Neural progenitor cell (in vitro differentiated cells): ENCODE measurements around the gene CD19. TPM values are rescaled to one million over a fixed set of nuclear protein-coding genes. Genes with fewer than 3 reads are reported as not detected.

Experiments
- DNase-seq: peaks from one replicate; pipeline ENCODE4 v3.0.0-alpha.2; 2016; ENCODE audit warnings: low spot score
- H2AFZ ChIP-seq: fragments of 200-600 bp; sonication (generic); replicated peaks from 2 replicates; pipeline ENCODE4 v1.6.1; 2016; ENCODE audit warnings: antibody characterized with exemption
- H3F3A ChIP-seq: fragments of 200-600 bp; sonication (generic); 2 replicates; pipeline ENCODE4 v1.6.1; 2016; ENCODE audit warnings: antibody characterized with exemption, low read depth
- H3K27ac ChIP-seq: fragments of 200-600 bp; sonication (generic); 2 replicates; pipeline ENCODE4 v1.5.1; 2016; ENCODE audit warnings: mild to moderate bottlenecking
- H3K27me3 ChIP-seq: fragments of 200-600 bp; sonication (generic); 2 replicates; pipeline ENCODE4 v1.6.1; 2016; ENCODE audit warnings: mild to moderate bottlenecking, moderate library complexity
- H3K36me3 ChIP-seq: fragments of 200-600 bp; sonication (generic); 2 replicates; pipeline ENCODE4 v1.5.1; 2016
- H3K4me1 ChIP-seq: fragments of 200-600 bp; sonication (generic); 2 replicates; pipeline ENCODE4 v1.6.1; 2016; ENCODE audit warnings: mixed run types
- H3K4me2 ChIP-seq: fragments of 200-600 bp; sonication (generic); 2 replicates; pipeline ENCODE4 v1.6.1; 2016
- H3K4me3 ChIP-seq: fragments of 200-600 bp; sonication (generic); 2 replicates; pipeline ENCODE4 v1.5.1; 2016
- H3K79me2 ChIP-seq: fragments of 200-600 bp; sonication (generic); 2 replicates; pipeline ENCODE4 v1.6.1; 2016; ENCODE audit warnings: low read depth
- H3K9ac ChIP-seq: fragments of 200-600 bp; sonication (generic); 2 replicates; pipeline ENCODE4 v1.6.1; 2016
- H3K9me3 ChIP-seq: fragments of 200-600 bp; sonication (generic); 2 replicates; pipeline ENCODE4 v1.5.1; 2016; ENCODE audit warnings: low read depth
- H4K20me1 ChIP-seq: fragments of 200-600 bp; sonication (generic); 2 replicates; pipeline ENCODE4 v1.6.1; 2016; ENCODE audit warnings: low read depth
- H3K27ac Mint-ChIP-seq: 3 replicates; pipeline ENCODE4 v1.8.0; 2021; ENCODE audit warnings: mixed read lengths
- H3K27me3 Mint-ChIP-seq: 2 replicates; pipeline ENCODE4 v1.8.0; 2022; ENCODE audit warnings: low read depth, mild to moderate bottlenecking, inconsistent platforms, moderate library complexity, mixed read lengths; ENCODE audit not compliant: insufficient read depth
- H3K36me3 Mint-ChIP-seq: 3 replicates; pipeline ENCODE4 v1.8.0; 2021; ENCODE audit warnings: mixed read lengths
- H3K4me1 Mint-ChIP-seq: 3 replicates; pipeline ENCODE4 v1.8.0; 2021; ENCODE audit warnings: mixed read lengths
- H3K4me3 Mint-ChIP-seq: 3 replicates; pipeline ENCODE4 v1.8.0; 2021; ENCODE audit warnings: mild to moderate bottlenecking, moderate library complexity, mixed read lengths
- H3K9me3 Mint-ChIP-seq: 3 replicates; pipeline ENCODE4 v1.8.0; 2020; ENCODE audit warnings: mixed read lengths
- EZH2 ChIP-seq: fragments of 200-600 bp; sonication (generic); IDR thresholded peaks from 2 replicates; pipeline ENCODE4 v1.6.1; 2017; ENCODE audit warnings: antibody characterized with exemption, mild to moderate bottlenecking, moderate library complexity
- EZH2phosphoT487 ChIP-seq: fragments of 200-600 bp; sonication (generic); IDR thresholded peaks from 2 replicates; pipeline ENCODE4 v1.6.1; 2017; ENCODE audit warnings: antibody characterized with exemption
- total RNA-seq: library from RNA; depleted of rRNA; stranded (reverse); fragments of >200 nt; gene quantifications from 2 replicates; pipeline ENCODE4 v1.2.3, GENCODE V29; 2015; ENCODE audit warnings: low replicate concordance
- TF ChIP-seq, protein P1 (sequence below): fragments of 200-600 bp; sonication (generic); IDR thresholded peaks from 2 replicates; pipeline ENCODE4 v1.5.1; 2017; ENCODE audit warnings: antibody characterized with exemption, mild to moderate bottlenecking

Gene CD19
- total RNA-seq, 1 donor from 2014 or later, result not detected

DNA sequence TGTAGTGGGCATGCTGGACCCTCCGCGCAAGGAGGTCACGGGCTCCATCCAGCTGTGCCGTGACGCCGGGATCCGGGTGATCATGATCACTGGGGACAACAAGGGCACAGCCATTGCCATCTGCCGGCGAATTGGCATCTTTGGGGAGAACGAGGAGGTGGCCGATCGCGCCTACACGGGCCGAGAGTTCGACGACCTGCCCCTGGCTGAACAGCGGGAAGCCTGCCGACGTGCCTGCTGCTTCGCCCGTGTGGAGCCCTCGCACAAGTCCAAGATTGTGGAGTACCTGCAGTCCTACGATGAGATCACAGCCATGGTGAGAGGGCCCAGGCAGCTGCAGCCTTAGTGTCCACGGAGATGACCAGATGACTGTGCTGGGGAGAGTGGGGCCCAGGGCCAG is 31.2 kb upstream of the CD19 start:
- Mint-ChIP-seq H3K4me3 (no peak overlapping the region), H3K4me1 (no peaks in the 10 kb centered on the region), H3K27me3 (peaks cover 2% of the 10 kb centered on the region), H3K27ac (no peak overlapping the region), H3K9me3 (no peaks in the 10 kb centered on the region), H3K36me3 (no peaks in the 10 kb centered on the region)
- TF ChIP-seq, protein P1, sequence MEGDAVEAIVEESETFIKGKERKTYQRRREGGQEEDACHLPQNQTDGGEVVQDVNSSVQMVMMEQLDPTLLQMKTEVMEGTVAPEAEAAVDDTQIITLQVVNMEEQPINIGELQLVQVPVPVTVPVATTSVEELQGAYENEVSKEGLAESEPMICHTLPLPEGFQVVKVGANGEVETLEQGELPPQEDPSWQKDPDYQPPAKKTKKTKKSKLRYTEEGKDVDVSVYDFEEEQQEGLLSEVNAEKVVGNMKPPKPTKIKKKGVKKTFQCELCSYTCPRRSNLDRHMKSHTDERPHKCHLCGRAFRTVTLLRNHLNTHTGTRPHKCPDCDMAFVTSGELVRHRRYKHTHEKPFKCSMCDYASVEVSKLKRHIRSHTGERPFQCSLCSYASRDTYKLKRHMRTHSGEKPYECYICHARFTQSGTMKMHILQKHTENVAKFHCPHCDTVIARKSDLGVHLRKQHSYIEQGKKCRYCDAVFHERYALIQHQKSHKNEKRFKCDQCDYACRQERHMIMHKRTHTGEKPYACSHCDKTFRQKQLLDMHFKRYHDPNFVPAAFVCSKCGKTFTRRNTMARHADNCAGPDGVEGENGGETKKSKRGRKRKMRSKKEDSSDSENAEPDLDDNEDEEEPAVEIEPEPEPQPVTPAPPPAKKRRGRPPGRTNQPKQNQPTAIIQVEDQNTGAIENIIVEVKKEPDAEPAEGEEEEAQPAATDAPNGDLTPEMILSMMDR, result no peak
- TF ChIP-seq EZH2 (no peak), EZH2phosphoT487 (no peak)
- Histone ChIP-seq H3F3A (no peaks in the 10 kb centered on the region), H3K27ac (no peak overlapping the region), H2AFZ (no peak overlapping the region), H3K4me2 (no peak overlapping the region), H3K36me3 (no peaks in the 10 kb centered on the region), H3K4me1 (no peaks in the 10 kb centered on the region), H3K79me2 (no peaks in the 10 kb centered on the region), H3K9me3 (no peaks in the 10 kb centered on the region), H3K4me3 (no peak overlapping the region), H3K27me3 (no peaks in the 10 kb centered on the region), H4K20me1 (no peaks in the 10 kb centered on the region), H3K9ac (no peak overlapping the region)
- no peak for DNase-seq

DNA sequence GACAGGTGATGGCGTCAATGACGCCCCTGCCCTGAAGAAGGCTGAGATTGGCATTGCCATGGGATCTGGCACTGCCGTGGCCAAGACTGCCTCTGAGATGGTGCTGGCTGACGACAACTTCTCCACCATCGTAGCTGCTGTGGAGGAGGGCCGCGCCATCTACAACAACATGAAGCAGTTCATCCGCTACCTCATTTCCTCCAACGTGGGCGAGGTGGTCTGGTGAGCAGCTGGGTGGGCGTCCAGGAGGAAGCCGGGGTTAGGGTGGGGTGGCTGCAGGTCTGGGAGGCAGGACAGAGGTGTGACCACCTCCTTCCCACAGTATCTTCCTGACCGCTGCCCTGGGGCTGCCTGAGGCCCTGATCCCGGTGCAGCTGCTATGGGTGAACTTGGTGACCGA is 29.9 kb upstream of the CD19 start:
- no peaks in the 10 kb centered on the region for H4K20me1 ChIP-seq
- H3K4me3 ChIP-seq, result no peak overlapping the region
- H3K27ac ChIP-seq, result no peak overlapping the region
- H3F3A ChIP-seq, result no peaks in the 10 kb centered on the region
- no peaks in the 10 kb centered on the region for H3K36me3 ChIP-seq
- H3K79me2 ChIP-seq, result no peaks in the 10 kb centered on the region
- no peaks in the 10 kb centered on the region for H3K36me3 Mint-ChIP-seq
- H3K27ac Mint-ChIP-seq, result no peak overlapping the region
- no peak for DNase-seq
- H3K27me3 Mint-ChIP-seq, result peaks cover 2% of the 10 kb centered on the region
- H3K4me1 Mint-ChIP-seq, result no peaks in the 10 kb centered on the region
- H3K9me3 ChIP-seq, result no peaks in the 10 kb centered on the region
- no peaks in the 10 kb centered on the region for H3K4me1 ChIP-seq
- H3K9me3 Mint-ChIP-seq, result no peaks in the 10 kb centered on the region
- H3K9ac ChIP-seq, result no peak overlapping the region
- H3K4me3 Mint-ChIP-seq, result no peak overlapping the region
- H2AFZ ChIP-seq, result no peak overlapping the region
- TF ChIP-seq, protein P1, result no peak
- no peak for TF ChIP-seq EZH2
- TF ChIP-seq EZH2phosphoT487, result no peak
- no peak overlapping the region for H3K4me2 ChIP-seq
- H3K27me3 ChIP-seq, result no peaks in the 10 kb centered on the region

DNA sequence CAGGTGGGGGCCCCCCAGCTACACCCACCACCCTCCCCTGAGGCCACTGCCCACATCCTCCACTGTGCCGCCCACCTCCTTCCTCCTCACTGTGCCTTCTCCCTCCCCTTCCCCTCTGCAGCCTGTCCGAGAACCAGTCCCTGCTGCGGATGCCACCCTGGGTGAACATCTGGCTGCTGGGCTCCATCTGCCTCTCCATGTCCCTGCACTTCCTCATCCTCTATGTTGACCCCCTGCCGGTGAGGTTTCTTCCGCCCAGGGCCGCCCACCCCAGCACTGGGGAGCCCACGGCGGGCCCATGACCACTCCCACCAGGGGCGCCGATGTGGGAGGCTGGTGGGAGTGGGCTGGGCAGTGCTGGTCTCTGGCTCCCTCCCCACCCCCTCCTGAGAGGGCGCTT is 28.9 kb upstream of the CD19 start:
- H3K36me3 ChIP-seq, result no peaks in the 10 kb centered on the region
- Mint-ChIP-seq H3K4me1 (no peaks in the 10 kb centered on the region), H3K36me3 (no peaks in the 10 kb centered on the region), H3K4me3 (no peak overlapping the region), H3K9me3 (no peaks in the 10 kb centered on the region), H3K27me3 (peaks cover under 1% of the 10 kb centered on the region), H3K27ac (no peak overlapping the region)
- no peaks in the 10 kb centered on the region for H3K27me3 ChIP-seq
- no peaks in the 10 kb centered on the region for H3K79me2 ChIP-seq
- no peaks in the 10 kb centered on the region for H3K4me1 ChIP-seq
- H3K9ac ChIP-seq, result no peak overlapping the region
- no peak overlapping the region for H2AFZ ChIP-seq
- TF ChIP-seq, protein P1, result no peak
- no peak for TF ChIP-seq EZH2phosphoT487
- no peak for TF ChIP-seq EZH2
- H3K4me2 ChIP-seq, result no peak overlapping the region
- no peak overlapping the region for H3K4me3 ChIP-seq
- no peaks in the 10 kb centered on the region for H3F3A ChIP-seq
- no peaks in the 10 kb centered on the region for H4K20me1 ChIP-seq
- DNase-seq, result no peak
- no peak overlapping the region for H3K27ac ChIP-seq
- H3K9me3 ChIP-seq, result no peaks in the 10 kb centered on the region
